ENCODE data around the gene FCRLA.
A peak's percentile ranks its signal among the peaks of the same experiment; 100 is the strongest.

GRCh38 chr1:161725908-161726472 is 19.0 kb downstream of the FCRLA start:
- no peak for TF ChIP-seq POLR2A (IDR thresholded peaks at IDR 0.05)
- TF ChIP-seq, protein P1, sequence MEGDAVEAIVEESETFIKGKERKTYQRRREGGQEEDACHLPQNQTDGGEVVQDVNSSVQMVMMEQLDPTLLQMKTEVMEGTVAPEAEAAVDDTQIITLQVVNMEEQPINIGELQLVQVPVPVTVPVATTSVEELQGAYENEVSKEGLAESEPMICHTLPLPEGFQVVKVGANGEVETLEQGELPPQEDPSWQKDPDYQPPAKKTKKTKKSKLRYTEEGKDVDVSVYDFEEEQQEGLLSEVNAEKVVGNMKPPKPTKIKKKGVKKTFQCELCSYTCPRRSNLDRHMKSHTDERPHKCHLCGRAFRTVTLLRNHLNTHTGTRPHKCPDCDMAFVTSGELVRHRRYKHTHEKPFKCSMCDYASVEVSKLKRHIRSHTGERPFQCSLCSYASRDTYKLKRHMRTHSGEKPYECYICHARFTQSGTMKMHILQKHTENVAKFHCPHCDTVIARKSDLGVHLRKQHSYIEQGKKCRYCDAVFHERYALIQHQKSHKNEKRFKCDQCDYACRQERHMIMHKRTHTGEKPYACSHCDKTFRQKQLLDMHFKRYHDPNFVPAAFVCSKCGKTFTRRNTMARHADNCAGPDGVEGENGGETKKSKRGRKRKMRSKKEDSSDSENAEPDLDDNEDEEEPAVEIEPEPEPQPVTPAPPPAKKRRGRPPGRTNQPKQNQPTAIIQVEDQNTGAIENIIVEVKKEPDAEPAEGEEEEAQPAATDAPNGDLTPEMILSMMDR (IDR thresholded peaks at IDR 0.05): peak in 3 of 6 experiments; percentile 19 to 25 (median 24)

All from Peyer's patch (tissue), 4 donors.